ENCODE measurements around the gene KCNJ6.

The KCNJ6 gene

DNA sequence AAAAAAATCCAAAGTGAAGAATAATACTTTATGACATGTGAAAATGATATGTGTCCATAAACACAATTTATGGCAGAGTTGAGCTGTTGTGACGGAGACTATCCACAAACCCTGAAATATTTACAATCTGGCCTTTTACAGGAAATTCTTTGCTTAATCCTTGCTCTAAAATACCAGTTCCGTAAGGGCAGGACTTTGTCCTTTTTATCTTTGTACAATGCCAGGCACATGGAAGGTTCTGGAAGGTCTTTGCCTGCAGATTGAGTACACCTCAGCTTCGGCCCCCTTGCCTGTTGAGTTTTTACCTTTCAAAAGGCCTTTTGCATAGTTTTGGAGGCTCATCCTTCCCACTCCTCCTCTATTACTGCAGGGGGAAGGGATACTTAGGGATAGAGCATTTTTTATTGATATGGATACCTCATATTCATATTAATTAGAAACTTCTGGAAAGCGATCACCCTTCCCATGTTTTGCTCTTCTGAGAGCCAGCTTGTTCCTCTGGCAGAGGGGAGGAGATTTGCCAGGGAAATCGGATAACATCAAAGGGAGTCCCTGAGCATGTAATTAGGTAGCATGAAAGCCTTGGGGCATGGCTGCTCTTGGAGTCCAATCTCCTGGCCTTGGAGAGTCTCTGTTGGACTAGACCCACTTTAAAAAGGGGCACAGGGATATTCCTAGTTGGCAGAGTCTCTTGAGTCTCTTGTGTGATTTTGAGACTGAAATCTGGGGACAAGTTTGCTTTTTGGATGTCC is 217.1 kb downstream of the KCNJ6 start:
- H4K20me1 ChIP-seq (ENCODE audit: low read depth, low read length) = no peaks in the 10 kb centered on the region
- H3K4me2 ChIP-seq (ENCODE audit: low read depth, low read length, poor library complexity, severe bottlenecking) = no peak overlapping the region
- H3K9me2 ChIP-seq (replicated peaks; ENCODE audit: insufficient read depth, low read length) = no peaks in the 10 kb centered on the region
- TF ChIP-seq, protein P1, sequence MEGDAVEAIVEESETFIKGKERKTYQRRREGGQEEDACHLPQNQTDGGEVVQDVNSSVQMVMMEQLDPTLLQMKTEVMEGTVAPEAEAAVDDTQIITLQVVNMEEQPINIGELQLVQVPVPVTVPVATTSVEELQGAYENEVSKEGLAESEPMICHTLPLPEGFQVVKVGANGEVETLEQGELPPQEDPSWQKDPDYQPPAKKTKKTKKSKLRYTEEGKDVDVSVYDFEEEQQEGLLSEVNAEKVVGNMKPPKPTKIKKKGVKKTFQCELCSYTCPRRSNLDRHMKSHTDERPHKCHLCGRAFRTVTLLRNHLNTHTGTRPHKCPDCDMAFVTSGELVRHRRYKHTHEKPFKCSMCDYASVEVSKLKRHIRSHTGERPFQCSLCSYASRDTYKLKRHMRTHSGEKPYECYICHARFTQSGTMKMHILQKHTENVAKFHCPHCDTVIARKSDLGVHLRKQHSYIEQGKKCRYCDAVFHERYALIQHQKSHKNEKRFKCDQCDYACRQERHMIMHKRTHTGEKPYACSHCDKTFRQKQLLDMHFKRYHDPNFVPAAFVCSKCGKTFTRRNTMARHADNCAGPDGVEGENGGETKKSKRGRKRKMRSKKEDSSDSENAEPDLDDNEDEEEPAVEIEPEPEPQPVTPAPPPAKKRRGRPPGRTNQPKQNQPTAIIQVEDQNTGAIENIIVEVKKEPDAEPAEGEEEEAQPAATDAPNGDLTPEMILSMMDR (IDR thresholded peaks at IDR 0.05; ENCODE audit: insufficient read depth, low read length, poor library complexity, severe bottlenecking) = no peak
- TF ChIP-seq EZH2phosphoT487 (conservative IDR thresholded peaks at IDR 0.05; ENCODE audit: low read length) = no peak
- H3K27me3 ChIP-seq (ENCODE audit: low read length) = no peaks in the 10 kb centered on the region
- no peaks in the 10 kb centered on the region for H3K9me3 ChIP-seq (ENCODE audit: insufficient read depth, low read length)
- H3K4me3 ChIP-seq (ENCODE audit: insufficient read depth, low read length, poor library complexity, severe bottlenecking) = no peak overlapping the region
- H3K9ac ChIP-seq (ENCODE audit: low read length) = no peak overlapping the region
- no peaks in the 10 kb centered on the region for H3K36me3 ChIP-seq (ENCODE audit: low read length)
- no peaks in the 10 kb centered on the region for H3K79me2 ChIP-seq (ENCODE audit: insufficient read depth, low read length)
- no peak overlapping the region for H2AFZ ChIP-seq (ENCODE audit: low read depth, low read length, severe bottlenecking)
- H3K27ac ChIP-seq (ENCODE audit: low read depth, low read length) = no peak overlapping the region
- H3F3A ChIP-seq (ENCODE audit: insufficient read depth) = no peaks in the 10 kb centered on the region

DNA sequence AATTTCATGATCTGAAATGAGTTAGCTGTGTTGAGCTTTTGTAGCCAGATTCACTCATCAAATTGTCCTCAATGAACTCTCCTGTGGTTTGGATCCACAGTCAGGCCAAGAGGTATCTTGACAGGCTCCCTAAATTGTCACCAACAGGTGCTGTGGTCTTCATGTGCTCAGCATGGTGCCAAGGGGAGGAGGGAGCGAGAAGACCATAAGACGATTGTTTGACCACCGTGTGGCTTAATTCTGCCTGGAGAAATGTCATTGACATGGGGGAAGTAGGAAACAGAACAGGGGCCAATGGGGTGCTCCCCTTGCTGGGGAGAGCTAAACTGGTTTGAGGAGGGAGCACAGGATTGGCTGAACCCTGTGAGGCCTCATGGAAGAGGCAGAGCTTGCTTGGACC is 219.3 kb downstream of the KCNJ6 start:
- Histone ChIP-seq H3K4me2 (ENCODE audit: low read depth, low read length, poor library complexity, severe bottlenecking) (no peak overlapping the region), H3K27me3 (ENCODE audit: low read length) (no peaks in the 10 kb centered on the region), H3F3A (ENCODE audit: insufficient read depth) (no peaks in the 10 kb centered on the region), H2AFZ (ENCODE audit: low read depth, low read length, severe bottlenecking) (no peak overlapping the region), H3K9me3 (ENCODE audit: insufficient read depth, low read length) (no peaks in the 10 kb centered on the region), H3K9me2 (replicated peaks; ENCODE audit: insufficient read depth, low read length) (no peaks in the 10 kb centered on the region), H4K20me1 (ENCODE audit: low read depth, low read length) (no peaks in the 10 kb centered on the region), H3K79me2 (ENCODE audit: insufficient read depth, low read length) (no peaks in the 10 kb centered on the region), H3K9ac (ENCODE audit: low read length) (no peak overlapping the region), H3K4me3 (ENCODE audit: insufficient read depth, low read length, poor library complexity, severe bottlenecking) (no peak overlapping the region), H3K27ac (ENCODE audit: low read depth, low read length) (no peak overlapping the region), H3K36me3 (ENCODE audit: low read length) (no peaks in the 10 kb centered on the region)
- TF ChIP-seq, protein P1 (IDR thresholded peaks at IDR 0.05; ENCODE audit: insufficient read depth, low read length, poor library complexity, severe bottlenecking) = no peak
- TF ChIP-seq EZH2phosphoT487 (conservative IDR thresholded peaks at IDR 0.05; ENCODE audit: low read length) = no peak

DNA sequence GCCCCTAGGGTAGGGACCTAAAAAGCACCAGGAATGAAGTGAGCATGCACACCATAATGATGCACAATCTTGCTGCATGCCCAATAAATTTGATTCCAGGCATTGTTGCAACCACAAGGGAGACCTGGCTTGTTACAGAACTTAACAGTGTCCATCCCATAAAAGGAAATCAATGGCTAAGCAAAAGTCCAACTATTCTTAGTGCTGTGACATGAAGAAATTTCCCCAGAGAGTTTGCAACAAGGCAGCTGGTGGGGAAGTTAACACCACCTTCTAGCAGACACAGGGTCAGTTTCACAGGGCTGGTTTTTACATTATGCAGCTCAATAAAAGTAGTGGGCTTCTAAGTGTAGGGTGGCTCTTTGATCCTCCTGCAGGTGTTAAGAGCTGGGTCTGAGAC is 221.1 kb downstream of the KCNJ6 start:
- Histone ChIP-seq H3K4me2 (ENCODE audit: low read depth, low read length, poor library complexity, severe bottlenecking) (no peak overlapping the region), H3K9me3 (ENCODE audit: insufficient read depth, low read length) (no peaks in the 10 kb centered on the region), H2AFZ (ENCODE audit: low read depth, low read length, severe bottlenecking) (no peak overlapping the region), H3K36me3 (ENCODE audit: low read length) (no peaks in the 10 kb centered on the region), H3K4me3 (ENCODE audit: insufficient read depth, low read length, poor library complexity, severe bottlenecking) (no peak overlapping the region), H4K20me1 (ENCODE audit: low read depth, low read length) (no peaks in the 10 kb centered on the region), H3K27ac (ENCODE audit: low read depth, low read length) (no peak overlapping the region), H3K9ac (ENCODE audit: low read length) (no peak overlapping the region), H3K9me2 (replicated peaks; ENCODE audit: insufficient read depth, low read length) (no peaks in the 10 kb centered on the region), H3K27me3 (ENCODE audit: low read length) (no peaks in the 10 kb centered on the region), H3K79me2 (ENCODE audit: insufficient read depth, low read length) (no peaks in the 10 kb centered on the region), H3F3A (ENCODE audit: insufficient read depth) (no peaks in the 10 kb centered on the region)
- TF ChIP-seq, protein P1 (IDR thresholded peaks at IDR 0.05; ENCODE audit: insufficient read depth, low read length, poor library complexity, severe bottlenecking) = no peak
- no peak for TF ChIP-seq EZH2phosphoT487 (conservative IDR thresholded peaks at IDR 0.05; ENCODE audit: low read length)

All from SU-DHL-6 (cell line).